GM18858 (cell line): ENCODE measurements around the gene IQSEC1.
A peak's percentile ranks its signal among the peaks of the same experiment; 100 is the strongest.

Experiments
- ATAC-seq: cut with Tn5 transposase; IDR thresholded peaks from one replicate; pipeline ENCODE4 v1.9.1; 2021; ENCODE audit not compliant: unreplicated experiment

The IQSEC1 gene

GRCh38 chr3:13073326-13074005 is at the start of gene IQSEC1:
Gene IQSEC1, minus strand, starts transcription at chr3:13073429. Its CDS starts 415 bp downstream, at chr3:13073014.
- ATAC-seq, result peak; percentile 46

DNA sequence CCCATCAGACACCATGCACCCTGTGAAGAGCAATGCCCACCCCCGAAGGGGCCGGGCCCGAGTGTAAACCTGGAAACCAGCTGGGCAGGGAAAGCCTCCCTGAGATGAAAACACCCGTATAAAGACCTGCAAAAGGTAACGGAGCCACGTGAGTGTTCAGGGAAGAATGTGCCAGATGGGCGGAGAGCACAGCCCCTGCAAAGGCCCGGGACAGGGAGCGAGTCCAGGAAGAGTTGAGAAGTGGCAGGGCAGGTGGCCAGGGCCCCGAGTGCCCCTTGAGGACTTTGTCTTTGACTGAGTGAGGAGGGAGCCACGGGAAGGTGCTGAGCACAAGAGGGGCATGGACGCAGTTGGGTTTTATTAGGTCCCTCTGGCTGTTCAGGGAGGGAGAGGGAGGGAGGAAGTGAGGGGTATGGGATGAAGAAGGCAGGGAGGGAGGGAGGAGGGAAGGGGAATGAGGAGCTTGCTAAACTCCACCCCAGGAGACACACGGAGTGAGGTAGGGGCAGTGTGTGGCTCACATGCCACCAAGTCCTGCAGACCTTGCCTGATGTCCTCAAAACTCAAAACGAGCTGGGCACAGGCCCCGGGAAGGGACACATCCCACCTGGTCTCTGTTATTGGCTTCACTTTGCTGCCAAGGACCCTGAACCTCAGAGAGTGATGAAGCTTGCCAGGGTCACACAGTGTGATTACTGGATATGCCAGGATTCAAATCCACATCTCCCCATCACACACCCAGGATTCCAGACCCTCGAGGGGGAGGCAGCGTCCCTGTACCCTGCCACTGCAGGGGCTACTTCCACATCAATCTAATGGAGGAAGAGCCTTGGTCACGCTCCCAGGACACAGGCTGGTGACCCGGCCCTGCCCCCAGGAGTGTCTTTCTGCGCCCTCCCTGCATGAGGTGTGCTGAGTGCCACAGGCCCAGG is 49.1 kb upstream of the IQSEC1 start:
- ATAC-seq, result no peak

GRCh38 chr3:13121553-13122001 is 48.3 kb upstream of the IQSEC1 start:
- ATAC-seq, result no peak

- no peak for ATAC-seq
Measured at GRCh38 chr3:13120928-13121552, 47.8 kb upstream of the IQSEC1 start.

- ATAC-seq, result no peak
Measured at GRCh38 chr3:13120289-13120927, 47.2 kb upstream of the IQSEC1 start.

GRCh38 chr3:13119471-13120220 is 46.4 kb upstream of the IQSEC1 start:
- no peak for ATAC-seq

DNA sequence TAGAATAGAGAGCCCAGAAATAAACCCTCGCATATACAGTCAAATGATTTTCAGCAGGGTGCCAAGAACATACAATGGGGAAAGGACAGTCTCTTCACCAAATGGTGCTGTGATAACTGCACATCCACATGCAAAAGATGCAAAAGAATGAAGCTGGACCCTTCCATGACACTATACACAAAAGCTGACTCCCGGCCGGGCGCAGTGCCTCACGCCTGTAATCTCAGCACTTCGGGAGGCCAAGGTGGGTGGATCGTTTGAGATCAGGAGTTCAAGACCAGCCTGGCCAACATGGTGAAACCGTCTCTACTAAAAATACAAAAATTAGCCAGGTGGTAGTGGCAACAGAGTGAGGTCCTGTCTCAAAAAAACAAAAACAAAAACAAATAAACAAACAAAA is 43.2 kb upstream of the IQSEC1 start:
- no peak for ATAC-seq

DNA sequence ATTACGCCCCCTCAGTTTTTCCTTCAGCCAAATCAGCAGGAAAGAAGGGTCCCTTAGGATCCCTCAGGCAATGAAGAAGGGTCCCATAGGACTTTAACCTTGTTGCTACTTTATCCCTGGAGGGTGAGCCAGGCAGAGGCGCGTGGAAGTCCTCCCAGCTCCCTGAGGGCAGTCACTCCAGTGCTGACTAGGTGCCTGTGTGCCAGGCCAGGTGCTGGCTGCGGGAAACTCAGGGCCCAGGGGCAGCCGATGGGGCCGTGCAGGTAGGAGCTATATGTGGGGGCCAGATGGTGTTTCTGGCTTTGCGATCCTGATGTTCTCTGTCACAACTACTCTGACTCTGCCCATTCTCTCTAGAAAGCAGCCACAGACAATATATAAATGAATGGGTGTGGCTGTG is 42.8 kb upstream of the IQSEC1 start:
- ATAC-seq, result no peak

DNA sequence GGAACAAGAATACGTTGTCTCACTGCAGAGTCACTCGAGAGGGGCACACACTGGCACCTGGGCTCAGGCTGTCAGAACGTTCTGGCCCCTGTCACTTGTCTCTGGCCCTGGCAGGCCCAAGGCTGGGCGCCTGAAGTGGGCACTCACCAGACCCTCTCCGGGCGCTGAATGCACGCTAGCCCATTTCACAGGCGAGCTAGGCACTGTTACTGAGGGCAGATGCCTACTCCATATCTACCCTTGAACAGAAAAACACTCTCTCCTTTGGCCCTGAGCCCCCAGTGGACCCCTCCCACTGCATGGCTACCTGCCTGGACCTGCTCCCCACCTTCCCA is 42.3 kb upstream of the IQSEC1 start:
- ATAC-seq, result no peak

GRCh38 chr3:13114811-13115575 is 41.8 kb upstream of the IQSEC1 start:
- no peak for ATAC-seq

- no peak for ATAC-seq
Measured at GRCh38 chr3:13113346-13114330, 40.4 kb upstream of the IQSEC1 start.

- no peak for ATAC-seq
Measured at GRCh38 chr3:13112521-13113345, 39.5 kb upstream of the IQSEC1 start.

DNA sequence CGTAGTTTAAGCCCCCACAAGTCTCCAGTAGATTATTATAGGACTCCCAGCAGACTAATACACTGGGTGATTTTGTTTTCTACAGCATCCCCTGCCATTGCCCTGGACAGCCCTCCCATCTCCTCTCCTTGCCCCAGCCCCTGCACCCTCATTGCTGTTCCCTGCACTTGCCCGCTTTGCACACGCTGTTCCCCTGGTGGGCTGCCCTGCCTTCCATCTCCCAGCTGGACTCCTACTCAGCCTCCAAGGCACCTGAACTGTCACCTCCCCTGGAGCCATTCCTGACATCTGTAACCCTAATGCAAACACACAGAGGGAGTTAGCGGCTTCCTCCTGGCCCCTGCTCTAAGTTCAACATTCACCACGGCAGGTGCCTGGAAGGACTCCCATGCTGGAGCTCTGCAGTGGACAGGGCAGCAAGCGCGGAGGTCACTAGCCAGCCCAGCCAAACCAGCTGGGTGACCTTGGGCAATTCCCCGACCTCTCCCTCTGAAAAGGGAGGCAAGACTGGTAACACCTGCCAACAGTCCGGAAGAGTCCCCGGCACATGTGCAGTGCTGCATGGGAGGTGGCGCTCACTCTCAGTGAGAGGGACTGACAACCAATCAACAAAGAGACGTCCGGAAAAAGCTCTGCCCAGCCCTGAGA is 38.8 kb upstream of the IQSEC1 start:
- ATAC-seq, result no peak

- no peak for ATAC-seq
Measured at GRCh38 chr3:13111173-13111872, 38.1 kb upstream of the IQSEC1 start.

- peak; percentile 71 for ATAC-seq
Measured at GRCh38 chr3:13110678-13111116, 37.5 kb upstream of the IQSEC1 start.

DNA sequence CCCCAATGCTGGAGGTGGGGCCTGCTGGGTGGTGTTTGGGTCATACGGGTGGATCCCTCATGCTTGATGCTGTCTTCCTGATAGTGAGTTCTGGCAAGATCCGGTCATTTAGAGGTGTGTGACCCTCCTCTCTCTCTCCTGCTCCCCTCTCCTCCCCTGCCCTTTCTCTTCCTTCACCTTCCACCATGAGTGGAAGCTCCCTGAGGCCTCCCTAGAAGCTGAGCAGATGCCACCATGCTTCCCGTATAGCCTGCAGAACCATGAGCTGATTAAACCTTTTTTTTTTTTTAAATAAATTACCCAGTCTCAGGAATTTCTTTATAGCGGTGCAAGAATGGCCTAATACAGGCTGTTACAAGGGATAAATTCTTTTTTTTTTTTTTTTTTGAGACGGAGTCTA is 36.3 kb upstream of the IQSEC1 start:
- ATAC-seq, result no peak

GRCh38 chr3:13108861-13109260 is 35.6 kb upstream of the IQSEC1 start:
- no peak for ATAC-seq
